VCaP (cell line): Measurements from ENCODE around the gene WDR44.

ENCODE experiments used
- H3K27ac ChIP-seq: fragments of 450-650 bp; 2 replicates; pipeline ENCODE4 v1.5.1; 2017
- TF ChIP-seq, protein P1 (sequence below): fragments of 450-650 bp; conservative IDR thresholded peaks from 2 replicates; pipeline ENCODE4 v1.5.1; 2017; ENCODE audit warnings: mild to moderate bottlenecking, moderate library complexity

Gene WDR44

DNA sequence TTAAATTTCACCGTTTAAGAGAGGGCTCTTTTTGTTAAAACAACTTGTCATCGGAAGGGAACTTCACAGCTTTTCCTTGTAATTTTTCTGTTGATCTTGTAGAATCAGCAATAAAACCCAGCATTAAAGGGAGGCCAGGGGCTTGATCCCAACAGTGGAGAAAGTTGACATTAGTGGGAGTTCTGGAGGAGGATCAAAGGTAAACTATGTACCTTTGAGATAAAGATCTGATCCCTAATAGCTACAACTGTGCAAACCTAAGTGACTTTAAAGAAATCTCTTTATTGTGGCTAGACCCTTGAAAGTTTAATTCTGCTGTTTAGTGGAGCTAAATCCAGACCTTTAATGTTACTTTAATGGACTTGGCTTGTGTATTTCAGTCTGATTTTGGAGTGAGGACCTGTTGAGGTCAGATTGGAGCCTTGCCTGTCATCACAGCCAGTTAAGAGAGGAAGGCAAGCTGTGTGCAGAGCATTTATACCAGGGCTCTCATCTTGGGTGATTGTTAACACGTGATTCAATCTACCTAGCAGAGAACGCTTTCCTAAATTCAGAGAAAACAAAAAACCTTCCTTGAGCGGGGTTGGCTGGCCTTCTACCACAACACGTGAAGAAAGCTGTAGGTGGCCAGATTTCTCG lies 151.4 kb downstream of the WDR44 start:
- no peak overlapping the region for H3K27ac ChIP-seq
- TF ChIP-seq, protein P1, sequence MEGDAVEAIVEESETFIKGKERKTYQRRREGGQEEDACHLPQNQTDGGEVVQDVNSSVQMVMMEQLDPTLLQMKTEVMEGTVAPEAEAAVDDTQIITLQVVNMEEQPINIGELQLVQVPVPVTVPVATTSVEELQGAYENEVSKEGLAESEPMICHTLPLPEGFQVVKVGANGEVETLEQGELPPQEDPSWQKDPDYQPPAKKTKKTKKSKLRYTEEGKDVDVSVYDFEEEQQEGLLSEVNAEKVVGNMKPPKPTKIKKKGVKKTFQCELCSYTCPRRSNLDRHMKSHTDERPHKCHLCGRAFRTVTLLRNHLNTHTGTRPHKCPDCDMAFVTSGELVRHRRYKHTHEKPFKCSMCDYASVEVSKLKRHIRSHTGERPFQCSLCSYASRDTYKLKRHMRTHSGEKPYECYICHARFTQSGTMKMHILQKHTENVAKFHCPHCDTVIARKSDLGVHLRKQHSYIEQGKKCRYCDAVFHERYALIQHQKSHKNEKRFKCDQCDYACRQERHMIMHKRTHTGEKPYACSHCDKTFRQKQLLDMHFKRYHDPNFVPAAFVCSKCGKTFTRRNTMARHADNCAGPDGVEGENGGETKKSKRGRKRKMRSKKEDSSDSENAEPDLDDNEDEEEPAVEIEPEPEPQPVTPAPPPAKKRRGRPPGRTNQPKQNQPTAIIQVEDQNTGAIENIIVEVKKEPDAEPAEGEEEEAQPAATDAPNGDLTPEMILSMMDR = no peak

- TF ChIP-seq, protein P1 = no peak
- no peak overlapping the region for H3K27ac ChIP-seq
These were observed 152.4 kb downstream of the WDR44 start for GRCh38 chrX:118498351-118498750.

- no peak overlapping the region for H3K27ac ChIP-seq
These were observed 152.8 kb downstream of the WDR44 start for GRCh38 chrX:118498755-118499154.

GRCh38 chrX:118499295-118499694 lies 153.4 kb downstream of the WDR44 start:
- TF ChIP-seq, protein P1 = no peak
- no peak overlapping the region for H3K27ac ChIP-seq

More at GRCh38 chrX:118498755-118499154, 152.8 kb downstream of the WDR44 start:
- TF ChIP-seq, protein P1 = no peak
